IPS DF 6.9 (cell line): ENCODE measurements around the gene GRID2IP.

Experiments
- DNase-seq: peaks from one replicate; pipeline ENCODE4 v3.0.0-alpha.2; 2013; ENCODE audit warnings: low read depth, low spot score
- H3K27ac ChIP-seq: one replicate; pipeline ENCODE4 v1.5.1; 2013; ENCODE audit warnings: low read length, control low read depth
- H3K27me3 ChIP-seq: 2 replicates; pipeline ENCODE4 v1.6.1; 2013; ENCODE audit warnings: mild to moderate bottlenecking, low read length; ENCODE audit not compliant: control insufficient read depth, insufficient read depth
- H3K36me3 ChIP-seq: 2 replicates; pipeline ENCODE4 v1.6.1; 2013; ENCODE audit warnings: low read length; ENCODE audit not compliant: control insufficient read depth, insufficient read depth
- H3K4me1 ChIP-seq: 2 replicates; pipeline ENCODE4 v1.6.1; 2013; ENCODE audit warnings: low read length; ENCODE audit not compliant: control insufficient read depth, insufficient read depth
- H3K4me3 ChIP-seq: 2 replicates; pipeline ENCODE4 v1.5.1; 2013; ENCODE audit warnings: mild to moderate bottlenecking, low read length
- H3K9me3 ChIP-seq: 2 replicates; pipeline ENCODE4 v1.6.1; 2013; ENCODE audit warnings: low read length, inconsistent platforms; ENCODE audit not compliant: control insufficient read depth, insufficient read depth
- WGBS: extraction: QIAGEN DNeasy Blood & Tissue Kit; methylation state at CpG from one replicate; pipeline ENCODE4 v1.1.7; 2013; ENCODE audit warnings: mixed read lengths, missing lambda C conversion rate; ENCODE audit not compliant: insufficient read length, insufficient coverage; 5-methylcytosine and 5-hydroxymethylcytosine counted together

GRID2IP gene

GRCh38 chr7:6520163-6520981 is 30.9 kb downstream of the GRID2IP start:
- Histone ChIP-seq H3K4me3 (no peak overlapping the region), H3K4me1 (no peaks in the 10 kb centered on the region), H3K27me3 (no peaks in the 10 kb centered on the region), H3K36me3 (no peaks in the 10 kb centered on the region), H3K27ac (no peak overlapping the region), H3K9me3 (no peaks in the 10 kb centered on the region)
- DNase-seq: no peak
- no CpG with 5 or more reads among the region's 24 CpGs for WGBS

DNA sequence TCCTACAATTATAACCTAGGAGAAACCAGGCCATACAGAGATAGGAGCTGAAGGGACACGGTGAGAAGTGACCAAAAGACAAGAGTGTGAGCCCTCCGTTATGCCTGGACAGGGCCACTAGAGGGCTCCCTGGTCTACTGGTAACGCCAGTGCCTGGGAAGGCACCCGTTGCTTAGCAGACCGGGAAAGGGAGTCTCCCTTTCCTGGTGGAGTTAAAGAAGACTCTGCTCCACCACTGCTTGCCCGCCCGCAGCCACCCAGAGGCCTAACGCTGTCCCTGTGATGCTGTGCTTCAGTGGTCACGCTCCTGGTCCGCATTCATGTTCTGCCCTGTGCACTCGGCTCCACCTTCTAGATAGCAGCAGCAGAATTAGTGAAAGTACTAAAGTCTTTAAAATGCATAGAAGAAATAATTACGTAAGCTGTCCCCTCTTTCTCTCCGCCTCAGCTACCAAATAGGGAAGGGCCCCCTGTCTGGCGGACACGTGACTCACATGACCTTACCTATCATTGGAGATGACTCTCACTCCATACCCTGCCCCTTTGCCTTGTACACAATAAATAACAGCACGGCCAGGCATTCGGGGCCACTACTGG is 34.8 kb downstream of the GRID2IP start:
- no CpG with 5 or more reads among the region's 17 CpGs for WGBS

GRCh38 chr7:6513541-6513940 is 37.7 kb downstream of the GRID2IP start:
- Histone ChIP-seq H3K27me3 (no peaks in the 10 kb centered on the region), H3K9me3 (no peaks in the 10 kb centered on the region), H3K36me3 (no peaks in the 10 kb centered on the region), H3K27ac (no peak overlapping the region), H3K4me1 (no peaks in the 10 kb centered on the region), H3K4me3 (no peak overlapping the region)
- no peak for DNase-seq
- no CpG with 5 or more reads among the region's 12 CpGs for WGBS

More for the DNA sequence above, 34.8 kb downstream of the GRID2IP start:
- H3K27me3 ChIP-seq: no peaks in the 10 kb centered on the region
- no peaks in the 10 kb centered on the region for H3K9me3 ChIP-seq
- H3K27ac ChIP-seq: no peak overlapping the region
- DNase-seq: peak; percentile 79
- H3K4me1 ChIP-seq: no peaks in the 10 kb centered on the region
- no peaks in the 10 kb centered on the region for H3K36me3 ChIP-seq
- no peak overlapping the region; the same call in 1 of the 2 replicates for H3K4me3 ChIP-seq

DNA sequence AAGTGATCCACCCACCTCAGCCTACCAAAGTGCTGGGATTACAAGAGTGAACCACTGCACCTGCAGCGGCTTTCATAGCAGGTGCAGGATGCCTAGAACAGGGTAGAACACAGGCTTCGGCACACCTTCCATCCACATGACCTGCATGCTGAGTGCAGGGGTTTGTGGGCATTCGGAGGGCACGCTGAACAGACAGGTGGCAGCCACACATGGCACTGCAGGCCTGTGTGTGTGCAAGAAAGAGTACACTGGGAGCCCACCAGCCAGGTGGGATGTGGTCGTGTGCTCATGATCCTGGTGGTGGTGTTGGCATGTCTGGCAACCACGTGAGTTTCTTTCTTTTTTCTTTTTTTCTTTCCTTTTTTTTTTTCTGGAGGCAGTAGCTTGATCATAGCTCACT is 38.4 kb downstream of the GRID2IP start:
- Histone ChIP-seq H3K9me3 (no peaks in the 10 kb centered on the region), H3K27me3 (no peaks in the 10 kb centered on the region), H3K27ac (no peak overlapping the region), H3K4me3 (no peak overlapping the region), H3K36me3 (no peaks in the 10 kb centered on the region), H3K4me1 (no peaks in the 10 kb centered on the region)
- DNase-seq: no peak
- no CpG with 5 or more reads among the region's 6 CpGs for WGBS

DNA sequence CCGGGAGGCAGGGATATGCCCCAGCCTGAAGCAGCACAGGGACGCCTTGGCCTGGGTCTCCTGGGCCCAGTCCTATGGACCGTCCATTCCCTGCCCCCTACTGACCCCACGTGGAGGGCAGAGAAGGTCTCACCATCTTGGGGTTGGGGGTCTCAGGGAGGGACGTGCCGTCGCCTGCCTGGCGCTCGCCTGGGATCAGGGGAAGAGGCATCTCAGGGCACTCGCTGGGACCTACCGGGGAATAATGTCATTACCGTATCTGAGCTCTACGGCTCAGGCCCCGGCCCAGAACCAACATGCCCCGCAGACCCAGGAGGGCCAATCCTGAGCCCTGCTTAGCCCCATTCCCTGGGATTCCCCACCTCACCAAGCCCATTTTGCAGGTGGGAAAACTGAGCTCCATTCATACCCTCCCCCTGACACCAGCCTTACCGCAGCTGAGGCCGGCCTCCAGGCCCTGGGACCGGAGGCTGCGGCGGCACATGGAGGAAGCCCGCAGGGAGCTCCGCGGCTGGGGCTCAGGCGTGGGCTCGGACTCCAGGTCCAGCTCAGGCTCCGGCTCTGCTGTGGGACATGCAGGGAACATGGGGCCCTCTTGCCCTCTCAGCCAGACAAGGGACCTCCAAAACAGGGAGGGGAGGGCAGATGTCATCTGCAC is 40.7 kb downstream of the GRID2IP start:
- H3K27ac ChIP-seq: no peak overlapping the region
- no peaks in the 10 kb centered on the region for H3K4me1 ChIP-seq
- no peaks in the 10 kb centered on the region for H3K9me3 ChIP-seq
- no peak overlapping the region for H3K4me3 ChIP-seq
- H3K27me3 ChIP-seq: no peaks in the 10 kb centered on the region
- no peaks in the 10 kb centered on the region for H3K36me3 ChIP-seq
- no peak for DNase-seq
- no CpG with 5 or more reads among the region's 26 CpGs for WGBS

DNA sequence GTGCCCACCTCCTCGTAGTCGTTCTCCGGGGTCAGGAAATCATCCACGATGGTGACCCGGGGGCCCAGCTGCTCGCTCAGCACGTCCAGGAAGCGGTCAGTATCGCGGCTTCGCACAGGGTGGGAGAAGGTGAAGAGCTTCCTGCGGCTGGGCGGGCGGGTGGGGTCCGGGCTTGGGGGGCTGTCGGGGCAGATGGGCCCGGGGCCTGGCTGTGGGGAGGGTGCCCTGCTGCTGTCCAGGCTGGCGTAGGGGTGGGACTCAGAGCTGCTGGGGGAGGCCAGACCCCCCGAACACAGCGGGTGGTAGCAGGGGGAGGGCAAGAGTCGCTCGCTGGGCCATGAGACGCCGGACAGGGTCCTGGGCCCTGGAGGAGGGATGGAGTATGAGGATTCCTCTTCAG is 42.3 kb downstream of the GRID2IP start:
- Histone ChIP-seq H3K36me3 (no peaks in the 10 kb centered on the region), H3K4me1 (no peaks in the 10 kb centered on the region), H3K9me3 (no peaks in the 10 kb centered on the region), H3K4me3 (no peak overlapping the region), H3K27ac (no peak overlapping the region), H3K27me3 (no peaks in the 10 kb centered on the region)
- WGBS: no CpG with 5 or more reads among the region's 24 CpGs
- no peak for DNase-seq

- Histone ChIP-seq H3K27ac (no peak overlapping the region), H3K9me3 (no peaks in the 10 kb centered on the region), H3K36me3 (no peaks in the 10 kb centered on the region), H3K27me3 (no peaks in the 10 kb centered on the region), H3K4me3 (no peak overlapping the region), H3K4me1 (no peaks in the 10 kb centered on the region)
- no peak for DNase-seq
- WGBS: no CpG with 5 or more reads among the region's 6 CpGs
Observed at GRCh38 chr7:6508539-6508938, 42.7 kb downstream of the GRID2IP start.

DNA sequence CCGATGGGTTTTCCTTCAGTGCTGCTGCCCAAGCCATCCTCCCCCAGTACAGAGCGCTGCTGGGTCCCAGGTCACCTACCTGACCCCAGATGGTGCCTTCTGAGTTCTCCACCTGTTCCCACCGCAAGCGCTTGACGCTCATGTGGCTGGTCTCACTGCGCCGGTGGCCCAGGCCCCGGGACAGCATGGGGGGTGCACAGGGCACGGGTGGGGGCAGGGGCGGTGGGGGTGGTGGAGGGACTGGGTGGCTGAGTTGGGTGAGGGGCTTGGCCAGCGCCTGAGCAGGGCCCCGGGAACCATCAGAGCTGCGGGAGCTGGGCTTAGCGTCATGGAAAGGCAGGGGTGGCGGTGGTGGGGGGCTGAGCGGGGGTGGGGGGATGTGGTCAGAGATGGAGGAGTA is 43.4 kb downstream of the GRID2IP start:
- Histone ChIP-seq H3K4me3 (no peak overlapping the region), H3K4me1 (peaks cover under 1% of the 10 kb centered on the region; the same call in 1 of the 2 replicates), H3K27ac (no peak overlapping the region), H3K9me3 (no peaks in the 10 kb centered on the region), H3K36me3 (no peaks in the 10 kb centered on the region), H3K27me3 (no peaks in the 10 kb centered on the region)
- no peak for DNase-seq
- WGBS: no CpG with 5 or more reads among the region's 16 CpGs

DNA sequence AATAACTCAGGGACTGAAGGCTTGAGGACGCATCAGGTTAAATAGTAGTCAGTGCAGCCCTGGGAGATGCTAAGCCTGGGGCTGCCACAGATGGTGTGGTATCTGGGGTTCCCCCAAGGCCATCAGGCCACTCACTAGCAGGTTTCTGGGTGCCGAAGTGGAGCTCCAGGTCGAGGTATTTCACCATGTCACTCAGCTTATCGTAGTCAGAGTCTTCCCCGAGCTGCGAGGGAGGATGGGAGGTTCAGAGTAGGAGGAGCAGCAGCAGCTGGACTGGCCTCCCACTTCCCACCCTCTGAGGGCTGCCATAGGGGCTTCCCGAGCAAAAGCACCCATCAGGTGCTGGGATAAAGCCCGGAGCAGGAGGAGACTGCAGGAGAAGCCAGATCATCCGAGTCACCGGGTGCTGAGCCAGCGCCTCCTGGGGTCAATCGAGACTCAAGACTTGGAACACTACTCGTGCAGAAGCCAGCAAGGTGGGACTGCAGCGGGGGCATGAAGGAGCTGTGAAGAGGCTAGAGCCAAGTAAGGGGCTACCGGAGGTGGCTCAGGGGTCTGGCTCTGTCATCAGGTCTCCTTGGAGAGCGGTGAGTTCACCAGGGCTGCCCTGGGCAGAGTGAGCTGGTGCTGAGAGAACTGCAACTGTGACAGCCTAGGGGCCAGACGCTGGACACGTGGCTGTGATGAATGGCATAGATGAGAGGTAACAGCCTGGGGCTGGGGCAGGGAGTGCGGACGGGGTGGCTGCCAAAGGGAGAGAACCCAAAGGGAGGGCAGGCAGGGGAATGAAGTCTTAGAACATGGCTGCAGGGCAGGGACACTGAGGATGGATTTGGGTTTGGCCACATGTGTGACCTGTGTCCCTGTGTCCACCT is 45.3 kb downstream of the GRID2IP start:
- Histone ChIP-seq H3K36me3 (no peaks in the 10 kb centered on the region), H3K27ac (no peak overlapping the region), H3K9me3 (no peaks in the 10 kb centered on the region), H3K4me1 (peaks cover 5% of the 10 kb centered on the region), H3K27me3 (no peaks in the 10 kb centered on the region; the same call in 1 of the 2 replicates), H3K4me3 (no peak overlapping the region)
- no peak for DNase-seq
- no CpG with 5 or more reads among the region's 20 CpGs for WGBS

GRCh38 chr7:6504996-6505395 is 46.3 kb downstream of the GRID2IP start:
- no peak for DNase-seq
- H3K27me3 ChIP-seq: no peaks in the 10 kb centered on the region; the same call in 1 of the 2 replicates
- H3K4me1 ChIP-seq: peaks cover 5% of the 10 kb centered on the region
- H3K36me3 ChIP-seq: no peaks in the 10 kb centered on the region
- WGBS: no CpG with 5 or more reads among the region's 9 CpGs
- no peak overlapping the region for H3K27ac ChIP-seq
- H3K9me3 ChIP-seq: no peaks in the 10 kb centered on the region
- peak overlapping the region; percentile 88; the same call in 1 of the 2 replicates for H3K4me3 ChIP-seq
